ENCODE data around the gene SPATS2. TPM values are rescaled to one million over a fixed set of nuclear protein-coding genes. Genes with fewer than 3 reads are reported as not detected.

The SPATS2 gene
- total and polyA plus RNA-seq, 10 of the 15 experiments (the other 5 are each of a cell fraction or from before 2014, with no cell fraction given) = 9.0 to 54.2 (median 27.5) TPM

DNA sequence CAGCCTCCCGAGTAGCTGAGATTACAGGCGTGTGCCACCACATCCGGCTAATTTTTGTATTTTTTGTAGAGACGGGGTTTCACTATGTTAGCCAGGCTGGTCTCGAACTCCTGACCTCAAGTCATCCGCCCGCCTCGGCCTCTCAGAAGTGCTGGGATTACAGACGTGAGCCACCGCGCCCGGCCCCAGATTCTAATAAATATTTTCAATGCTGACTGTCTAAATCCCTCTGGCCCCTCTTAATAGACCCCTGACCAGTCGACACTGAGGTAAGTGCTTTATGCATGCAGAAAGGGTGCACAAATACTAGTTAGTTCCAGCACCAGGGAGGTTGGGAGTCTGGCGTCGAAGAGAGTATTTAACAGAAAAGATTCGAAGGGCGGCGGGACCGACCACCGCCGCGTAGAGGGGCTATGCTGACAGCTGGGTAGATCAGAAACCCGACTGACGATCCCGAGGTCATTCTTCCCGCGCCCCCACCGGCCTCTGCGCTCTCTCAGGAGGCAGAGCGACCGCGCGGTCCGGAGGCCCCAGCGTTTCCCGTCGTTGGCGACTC lies 1.1 kb upstream of the SPATS2 start:
- CTCF ChIA-PET = interaction anchor here (0.7 to 18.7 kb wide), 15 partner anchors 8 to 383 kb away, joined by 3 to 712 read pairs (median 4); partner anchors contain the start of gene DNAJC22
- 9% methylated on average over 38 of the region's 38 CpGs for WGBS (ENCODE audit: insufficient coverage, insufficient replicate concordance, low lambda C conversion rate, missing lambda C conversion rate)
- no peak for DNase-seq (ENCODE audit: low read depth, low spot score)
- H3K4me1 ChIP-seq (ENCODE audit: control insufficient read depth, insufficient read depth, low read length) = peaks cover 11% of the 10 kb centered on the region
- peak overlapping the region; percentile 97 for H3K9ac ChIP-seq (ENCODE audit: control insufficient read depth, insufficient read depth, low read length)
- 0 out of 4 replicates have a peak, but pooled peaks cover 0 to under 1% of the 10 kb centered on the region in 2 experiments for H3K36me3 ChIP-seq (ENCODE audit: control insufficient read depth in 2 of 2, insufficient read depth in 2 of 2, low read length in 1 of 2)
- in situ Hi-C loops (cut with MboI) (no loop called here), intact Hi-C loops (cut with micrococcal nuclease; ENCODE audit: unreplicated experiment) (loop anchor here (2.0 to 5.0 kb wide), 3 partner anchors 63 to 341 kb away; partner anchors contain the start of gene FMNL3)
- BruUV-seq (replicated peaks) = TSS peak; percentile 96
- RAD21 ChIA-PET (ENCODE audit: unreplicated experiment) = interaction anchor here (0.7 to 5.5 kb wide), 14 partner anchors 8 to 235 kb away, joined by 3 to 33 read pairs (median 4); partner anchors contain the start of genes DNAJC22, TROAP and TUBA1B
- peaks cover 54% of the 10 kb centered on the region for H3K79me2 ChIP-seq (ENCODE audit: control insufficient read depth, insufficient read depth, low read length)
- H3K4me2 ChIP-seq (ENCODE audit: control insufficient read depth, insufficient read depth) = peak overlapping the region; percentile 76
- POLR2A ChIA-PET = interaction anchor here (0.6 to 3.3 kb wide), 14 partner anchors 11 to 375 kb away, joined by 3 to 30 read pairs (median 6); partner anchors contain the start of genes DNAJC22, PRPF40B, TMBIM6 and TROAP
- H3K9me3 ChIP-seq (replicated peaks; ENCODE audit: control insufficient read depth, insufficient read depth, low read length) = no peaks in the 10 kb centered on the region
- H3K27me3 ChIP-seq (replicated peaks in 1 of 2; ENCODE audit: control insufficient read depth in 2 of 2, insufficient read depth in 2 of 2, low read length in 1 of 2) = no peaks in the 10 kb centered on the region
- peak overlapping the region; percentile 89 for H3K4me3 ChIP-seq
- FAIRE-seq = no peak
- H2AFZ ChIP-seq (ENCODE audit: control insufficient read depth, low read depth, low read length) = peak overlapping the region; percentile 96
- H4K20me1 ChIP-seq (ENCODE audit: control insufficient read depth, insufficient read depth) = no peaks in the 10 kb centered on the region
- peak; percentile 30 for ATAC-seq
- SMC1A ChIA-PET (ENCODE audit: uncharacterized antibody, unreplicated experiment) = interaction anchor here (0.6 to 25.7 kb wide), 10 partner anchors 8 to 259 kb away, joined by 3 to 740 read pairs (median 5); no protein-coding TSS in a partner anchor
- peak overlapping the region; percentile 97 for H3K27ac ChIP-seq (ENCODE audit: control insufficient read depth, insufficient read depth)
- no peak for TF ChIP-seq POLR2A (IDR thresholded peaks at IDR 0.05; ENCODE audit: low read depth, low read length)
- no peak for TF ChIP-seq ESRRA (IDR thresholded peaks at IDR 0.05; ENCODE audit: low read length)
- TF ChIP-seq BMI1 (IDR thresholded peaks at IDR 0.05; ENCODE audit: borderline replicate concordance) = no peak
- TF ChIP-seq, protein P1, sequence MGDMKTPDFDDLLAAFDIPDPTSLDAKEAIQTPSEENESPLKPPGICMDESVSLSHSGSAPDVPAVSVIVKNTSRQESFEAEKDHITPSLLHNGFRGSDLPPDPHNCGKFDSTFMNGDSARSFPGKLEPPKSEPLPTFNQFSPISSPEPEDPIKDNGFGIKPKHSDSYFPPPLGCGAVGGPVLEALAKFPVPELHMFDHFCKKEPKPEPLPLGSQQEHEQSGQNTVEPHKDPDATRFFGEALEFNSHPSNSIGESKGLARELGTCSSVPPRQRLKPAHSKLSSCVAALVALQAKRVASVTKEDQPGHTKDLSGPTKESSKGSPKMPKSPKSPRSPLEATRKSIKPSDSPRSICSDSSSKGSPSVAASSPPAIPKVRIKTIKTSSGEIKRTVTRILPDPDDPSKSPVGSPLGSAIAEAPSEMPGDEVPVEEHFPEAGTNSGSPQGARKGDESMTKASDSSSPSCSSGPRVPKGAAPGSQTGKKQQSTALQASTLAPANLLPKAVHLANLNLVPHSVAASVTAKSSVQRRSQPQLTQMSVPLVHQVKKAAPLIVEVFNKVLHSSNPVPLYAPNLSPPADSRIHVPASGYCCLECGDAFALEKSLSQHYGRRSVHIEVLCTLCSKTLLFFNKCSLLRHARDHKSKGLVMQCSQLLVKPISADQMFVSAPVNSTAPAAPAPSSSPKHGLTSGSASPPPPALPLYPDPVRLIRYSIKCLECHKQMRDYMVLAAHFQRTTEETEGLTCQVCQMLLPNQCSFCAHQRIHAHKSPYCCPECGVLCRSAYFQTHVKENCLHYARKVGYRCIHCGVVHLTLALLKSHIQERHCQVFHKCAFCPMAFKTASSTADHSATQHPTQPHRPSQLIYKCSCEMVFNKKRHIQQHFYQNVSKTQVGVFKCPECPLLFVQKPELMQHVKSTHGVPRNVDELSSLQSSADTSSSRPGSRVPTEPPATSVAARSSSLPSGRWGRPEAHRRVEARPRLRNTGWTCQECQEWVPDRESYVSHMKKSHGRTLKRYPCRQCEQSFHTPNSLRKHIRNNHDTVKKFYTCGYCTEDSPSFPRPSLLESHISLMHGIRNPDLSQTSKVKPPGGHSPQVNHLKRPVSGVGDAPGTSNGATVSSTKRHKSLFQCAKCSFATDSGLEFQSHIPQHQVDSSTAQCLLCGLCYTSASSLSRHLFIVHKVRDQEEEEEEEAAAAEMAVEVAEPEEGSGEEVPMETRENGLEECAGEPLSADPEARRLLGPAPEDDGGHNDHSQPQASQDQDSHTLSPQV (IDR thresholded peaks at IDR 0.05) = no peak
- TF ChIP-seq RCOR1 (conservative IDR thresholded peaks at IDR 0.05; ENCODE audit: low read depth, low read length) = no peak
- TF ChIP-seq, protein P2, sequence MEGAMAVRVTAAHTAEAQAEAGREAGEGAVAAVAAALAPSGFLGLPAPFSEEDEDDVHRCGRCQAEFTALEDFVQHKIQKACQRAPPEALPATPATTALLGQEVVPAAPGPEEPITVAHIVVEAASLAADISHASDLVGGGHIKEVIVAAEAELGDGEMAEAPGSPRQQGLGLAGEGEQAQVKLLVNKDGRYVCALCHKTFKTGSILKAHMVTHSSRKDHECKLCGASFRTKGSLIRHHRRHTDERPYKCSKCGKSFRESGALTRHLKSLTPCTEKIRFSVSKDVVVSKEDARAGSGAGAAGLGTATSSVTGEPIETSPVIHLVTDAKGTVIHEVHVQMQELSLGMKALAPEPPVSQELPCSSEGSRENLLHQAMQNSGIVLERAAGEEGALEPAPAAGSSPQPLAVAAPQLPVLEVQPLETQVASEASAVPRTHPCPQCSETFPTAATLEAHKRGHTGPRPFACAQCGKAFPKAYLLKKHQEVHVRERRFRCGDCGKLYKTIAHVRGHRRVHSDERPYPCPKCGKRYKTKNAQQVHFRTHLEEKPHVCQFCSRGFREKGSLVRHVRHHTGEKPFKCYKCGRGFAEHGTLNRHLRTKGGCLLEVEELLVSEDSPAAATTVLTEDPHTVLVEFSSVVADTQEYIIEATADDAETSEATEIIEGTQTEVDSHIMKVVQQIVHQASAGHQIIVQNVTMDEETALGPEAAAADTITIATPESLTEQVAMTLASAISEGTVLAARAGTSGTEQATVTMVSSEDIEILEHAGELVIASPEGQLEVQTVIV (IDR thresholded peaks at IDR 0.05; ENCODE audit: borderline replicate concordance, partially characterized antibody) = no peak
- TF ChIP-seq PAX5 (IDR thresholded peaks at IDR 0.05; ENCODE audit: borderline replicate concordance, low read depth, low read length) = no peak
- no peak for TF ChIP-seq HDAC2 (IDR thresholded peaks at IDR 0.05)
- no peak for TF ChIP-seq RAD51 (IDR thresholded peaks at IDR 0.05)
- TF ChIP-seq JUNB (IDR thresholded peaks at IDR 0.05) = no peak
- TF ChIP-seq KDM1A (IDR thresholded peaks at IDR 0.05; ENCODE audit: borderline replicate concordance) = no peak
- no peak for TF ChIP-seq HDAC6 (IDR thresholded peaks at IDR 0.05; ENCODE audit: unreplicated experiment)
- no peak for TF ChIP-seq SIX5 (IDR thresholded peaks at IDR 0.05; ENCODE audit: low read depth, low read length, severe bottlenecking)
- TF ChIP-seq CREM (IDR thresholded peaks at IDR 0.05; ENCODE audit: low read depth) = peak; percentile 19; the same call in 1 of the 2 replicates
- no peak for TF ChIP-seq SMAD1 (IDR thresholded peaks at IDR 0.05; ENCODE audit: low read depth, partially characterized antibody)
- 0 out of 2 replicates have a peak, but pooled peaks have one; percentile 15 for TF ChIP-seq NBN (IDR thresholded peaks at IDR 0.05)
- no peak for TF ChIP-seq SMAD5 (IDR thresholded peaks at IDR 0.05; ENCODE audit: low read depth)
